Activated T-cell treated with anti-CD3 and anti-CD28 coated beads for 4 hours (primary cell): ENCODE data around the gene U2AF1.
"Not testable (repeated sequence)": the region's sequence is repeated elsewhere in the genome, so short reads cannot be mapped to it uniquely, and the experiment has no call there.

Experiments
- DNase-seq: peaks from one replicate; pipeline ENCODE4 v3.0.0-alpha.2; 2020

Gene U2AF1

GRCh38 chr21:43076023-43076637, 31.2 kb downstream of the U2AF1 start:
- not testable (repeated sequence) for DNase-seq

GRCh38 chr21:43075170-43076022, 32.0 kb downstream of the U2AF1 start, which contains the start of gene CBS:
Gene CBS (minus strand): TSS chr21:43075835. CDS start chr21:43072193, 3,642 bp downstream.
- DNase-seq: not testable (repeated sequence)

DNA sequence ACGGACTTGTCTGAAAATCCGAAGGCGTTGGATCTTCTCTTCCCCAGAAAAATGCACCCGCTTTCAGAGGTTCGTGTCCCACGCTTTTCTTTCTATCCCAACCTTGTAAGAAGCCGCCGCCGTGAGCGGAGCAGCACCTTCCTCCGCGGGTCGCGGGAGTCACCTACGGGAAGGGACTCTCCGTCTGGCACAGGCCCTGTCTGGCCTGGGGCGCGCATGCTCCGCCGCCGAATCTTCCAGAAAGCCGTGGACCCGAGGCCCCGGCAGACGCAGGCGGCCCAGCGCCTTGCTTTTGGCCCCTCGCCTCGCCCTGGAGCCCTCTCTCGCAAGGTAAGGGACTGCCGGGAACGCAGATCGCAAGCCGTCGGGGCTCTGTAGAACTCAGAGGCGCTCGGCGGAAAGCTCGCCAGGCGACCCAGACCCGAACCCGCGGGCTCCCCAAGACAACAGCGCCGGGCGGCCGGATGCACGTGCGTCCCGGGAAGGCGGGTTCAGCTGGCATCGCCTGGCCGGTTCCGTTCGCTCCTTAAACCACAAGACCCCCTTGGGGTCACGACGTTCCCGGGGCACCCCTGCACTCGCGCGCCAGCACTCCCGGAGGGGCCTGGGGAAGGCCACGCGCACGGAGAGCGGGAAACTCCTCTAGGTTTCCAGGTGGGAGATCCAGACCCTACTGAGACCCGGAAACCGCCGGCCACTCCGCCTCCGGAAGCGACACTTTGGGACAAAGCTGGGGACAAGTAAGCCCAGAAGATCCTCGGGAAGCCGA, 32.8 kb downstream of the U2AF1 start:
- DNase-seq: not testable (repeated sequence)

- not testable (repeated sequence) for DNase-seq
Observed at GRCh38 chr21:43072742-43073141, 34.6 kb downstream of the U2AF1 start.

DNA sequence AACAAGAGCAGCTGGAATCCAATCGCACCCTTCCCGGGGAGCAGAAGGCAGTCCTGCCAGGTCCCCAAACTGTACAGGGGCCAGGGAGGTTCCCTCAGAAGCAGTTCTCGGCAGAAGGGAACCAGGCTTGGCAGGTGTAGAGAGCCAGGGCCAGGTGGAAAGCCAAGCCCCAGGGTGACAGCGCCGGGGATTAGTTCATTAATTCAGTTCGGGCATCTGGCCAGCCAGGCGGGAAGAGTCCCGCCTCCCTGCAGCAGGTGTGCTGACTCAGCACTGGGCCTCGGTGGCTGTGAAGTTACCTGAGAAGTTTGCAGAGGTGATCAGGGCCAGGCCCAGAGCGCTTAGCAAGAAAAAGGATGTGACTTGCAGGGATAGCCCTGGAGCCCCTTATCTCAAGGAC, 37.7 kb downstream of the U2AF1 start:
- not testable (repeated sequence) for DNase-seq

DNA sequence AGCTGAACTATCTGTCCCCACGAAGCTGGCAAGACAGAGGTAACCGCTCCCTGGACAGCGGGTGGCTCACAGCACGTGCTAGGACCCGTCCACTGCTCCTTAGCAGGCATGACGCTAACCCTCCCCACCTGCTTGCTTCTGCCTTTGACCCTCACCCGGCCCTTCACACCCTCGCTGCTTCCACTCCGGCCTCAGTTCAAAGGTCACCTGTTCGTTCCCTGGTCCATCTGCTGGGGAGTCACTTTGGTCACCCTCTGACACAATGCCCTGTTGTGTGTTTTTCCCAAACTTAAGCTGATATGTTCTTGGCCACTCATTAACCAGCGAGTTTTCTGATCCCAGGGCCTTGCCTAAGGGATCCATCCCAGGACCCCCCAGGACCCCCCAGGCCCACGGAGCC, 39.3 kb downstream of the U2AF1 start:
- not testable (repeated sequence) for DNase-seq

GRCh38 chr21:43066690-43067089, 40.7 kb downstream of the U2AF1 start:
- DNase-seq: not testable (repeated sequence)

- not testable (repeated sequence) for DNase-seq
Observed at GRCh38 chr21:43065991-43066390, 41.4 kb downstream of the U2AF1 start.

DNA sequence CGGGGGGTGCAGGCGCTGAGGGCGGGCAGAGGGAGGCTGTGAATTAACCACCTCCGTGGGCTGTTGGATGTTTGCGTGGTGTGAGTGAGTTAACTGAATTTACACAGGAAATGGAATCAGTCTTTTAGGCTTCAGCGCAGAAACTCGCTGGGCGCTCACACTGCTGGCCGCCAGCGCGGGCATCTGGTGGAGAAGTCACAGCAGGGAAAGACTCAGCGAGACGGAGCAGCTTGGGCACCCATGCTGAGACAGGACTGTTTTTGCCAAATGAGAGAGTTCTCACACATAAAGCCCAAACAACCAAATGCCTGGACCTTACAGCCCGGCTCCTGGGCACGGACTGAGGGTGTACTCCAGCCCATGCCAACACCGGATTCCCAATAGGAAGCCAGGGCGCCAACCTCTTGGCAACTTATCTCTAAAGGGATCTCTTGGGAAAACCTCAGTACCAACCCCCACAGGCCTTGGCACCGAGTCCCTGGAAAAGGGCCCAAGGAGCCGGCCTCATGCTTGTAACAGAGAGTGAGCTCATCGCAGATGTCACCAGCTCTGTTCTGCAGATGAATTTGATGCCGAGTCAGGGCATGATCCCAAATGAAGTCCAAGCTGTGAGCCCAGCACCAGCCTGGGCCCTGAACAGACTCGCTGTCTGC, 43.0 kb downstream of the U2AF1 start:
- DNase-seq: not testable (repeated sequence)

- not testable (repeated sequence) for DNase-seq
Observed at GRCh38 chr21:43062955-43063664, 44.3 kb downstream of the U2AF1 start.

DNA sequence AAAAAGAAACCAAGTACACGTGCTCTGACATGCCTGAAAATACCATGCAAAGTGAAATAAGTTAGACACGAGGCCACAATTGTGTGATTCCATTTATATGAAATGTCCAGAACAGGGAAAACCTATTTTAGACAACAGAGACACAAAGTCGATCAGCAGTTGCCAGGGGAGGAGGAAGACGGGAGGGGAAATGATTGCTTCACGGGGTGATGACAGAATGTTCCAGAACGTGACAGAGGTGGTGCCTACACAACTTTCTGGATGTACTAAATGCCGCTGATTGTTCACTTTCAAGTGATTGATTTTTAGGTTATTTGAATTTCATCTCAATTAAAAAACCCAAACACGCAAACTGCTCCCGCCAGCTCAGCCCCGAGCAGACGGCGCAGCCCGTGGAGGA, 54.3 kb downstream of the U2AF1 start:
- not testable (repeated sequence) for DNase-seq

DNA sequence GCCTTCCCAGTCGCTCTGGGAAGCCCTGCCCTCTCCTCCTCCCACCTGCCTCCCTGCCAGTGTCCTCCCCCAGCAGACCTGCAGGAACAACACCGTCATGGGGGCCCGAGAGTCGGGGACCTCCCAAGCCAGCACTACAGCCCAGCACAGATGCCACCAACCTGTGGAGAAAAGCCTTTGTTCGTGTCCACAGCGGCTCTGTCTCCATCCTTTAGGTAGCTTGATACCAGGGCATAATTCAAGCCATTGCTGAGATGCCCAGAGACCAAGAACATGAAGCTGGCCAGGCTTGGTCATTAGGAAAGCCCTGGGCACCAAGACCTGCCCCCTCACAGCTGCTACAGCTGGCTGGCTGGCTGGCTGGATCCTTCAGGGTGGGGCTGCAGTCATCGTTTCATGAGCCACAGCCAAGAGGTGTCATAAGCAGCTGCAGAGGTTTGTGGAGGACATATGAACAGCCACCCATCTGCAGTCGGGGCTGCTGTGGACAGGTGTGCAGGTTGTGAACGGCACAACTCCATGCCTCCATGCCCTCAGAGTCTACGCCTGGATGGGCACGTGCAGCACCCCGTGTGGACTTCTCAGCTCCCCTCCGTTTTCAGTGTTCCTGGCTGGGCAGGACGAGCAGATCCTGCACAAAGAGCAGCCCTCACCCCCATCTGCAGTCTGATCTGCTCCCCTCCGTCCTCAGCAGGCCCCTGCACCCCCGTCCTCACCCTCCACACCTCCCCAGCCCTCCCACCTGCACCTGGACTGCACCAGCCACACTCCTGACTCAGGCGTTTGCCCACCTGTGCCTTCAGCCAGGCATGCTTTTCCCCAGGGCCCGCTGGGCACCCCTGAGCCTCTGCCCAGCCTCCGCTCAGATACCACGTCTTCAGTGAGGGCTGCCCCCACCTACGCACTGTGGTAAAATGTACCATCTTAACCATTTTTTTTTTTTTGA, 61.2 kb downstream of the U2AF1 start:
- not testable (repeated sequence) for DNase-seq

DNA sequence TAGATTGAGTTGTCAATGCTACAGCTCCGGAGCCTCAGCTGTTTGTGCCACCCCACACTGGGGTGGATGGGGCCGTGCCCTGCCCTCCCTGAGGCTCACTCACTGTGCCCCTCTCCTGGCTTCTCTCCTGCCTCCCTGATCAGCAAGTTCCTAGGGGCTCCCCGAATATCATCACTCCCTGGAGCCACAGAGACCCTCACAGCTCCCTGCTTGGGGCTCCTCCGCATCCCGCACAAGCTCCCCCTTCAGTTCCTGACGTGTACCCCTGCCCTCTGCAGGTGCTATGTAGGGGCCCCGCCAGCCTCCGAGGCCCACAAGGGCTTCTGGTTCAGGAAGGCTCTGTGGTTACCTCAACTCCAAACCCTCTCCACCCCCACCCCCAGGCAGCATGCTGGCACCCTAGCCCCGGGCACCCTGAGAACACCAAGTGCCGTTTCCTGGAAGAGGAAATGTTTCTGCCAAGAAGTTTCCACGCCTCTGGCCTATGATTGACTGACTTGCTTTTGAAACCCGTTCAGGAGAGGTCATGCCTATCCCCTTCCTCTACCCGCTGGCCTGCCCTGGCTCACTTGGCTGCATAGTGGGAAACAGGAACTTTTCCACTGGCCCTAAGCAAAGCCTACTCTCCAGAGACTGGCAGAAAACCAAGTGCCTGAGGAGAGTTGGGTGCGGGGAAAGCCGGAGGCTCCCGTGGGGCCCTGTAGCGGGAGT, 62.0 kb downstream of the U2AF1 start:
- not testable (repeated sequence) for DNase-seq

DNA sequence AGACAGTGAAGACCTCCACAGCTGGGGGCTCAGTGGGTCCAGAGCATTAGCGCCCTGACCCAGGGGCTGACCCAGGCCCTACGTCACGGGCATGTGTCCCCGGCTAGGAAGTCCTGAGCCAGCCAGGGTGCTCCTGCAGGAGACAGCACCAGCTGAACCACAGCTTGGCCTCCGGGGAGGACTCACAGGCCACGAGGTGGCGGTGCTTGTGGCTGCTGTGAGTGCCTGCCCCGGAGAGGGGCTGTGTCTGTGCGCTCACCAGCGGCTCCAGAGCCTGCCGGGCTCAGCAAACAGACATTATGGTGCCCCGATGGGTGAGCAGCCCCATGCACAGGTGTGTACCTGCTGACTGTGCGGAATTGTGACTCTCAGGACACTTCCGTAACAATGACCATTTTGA, 62.8 kb downstream of the U2AF1 start:
- DNase-seq: not testable (repeated sequence)

DNA sequence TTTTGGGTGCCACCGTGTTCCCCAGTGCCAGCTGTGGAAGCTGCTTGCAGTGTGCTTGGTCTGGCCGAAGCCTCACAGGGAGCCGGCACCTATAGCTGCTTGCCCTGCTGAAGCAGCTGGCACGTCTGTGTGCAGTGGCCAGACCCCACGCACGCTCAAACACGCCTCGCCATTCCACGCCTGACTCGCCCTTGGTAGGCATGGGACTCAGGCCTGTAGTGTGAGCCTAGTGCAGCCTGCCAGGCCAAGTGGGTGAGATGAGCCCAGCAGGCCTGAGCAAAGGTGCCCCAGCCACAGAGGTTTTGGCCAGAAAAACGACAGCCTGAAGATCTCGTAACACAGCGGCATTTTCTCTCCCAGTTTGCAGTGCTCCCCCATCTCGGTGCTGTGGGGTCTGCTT, 64.1 kb downstream of the U2AF1 start:
- not testable (repeated sequence) for DNase-seq
